GM13977 (cell line): ENCODE measurements around the gene DGKD.

ENCODE experiments used
- DNase-seq: peaks from one replicate; pipeline ENCODE4 v3.0.0; 2012; ENCODE audit warnings: low spot score
- in situ Hi-C: fragments of 300-500 bp; cut with MboI; formaldehyde crosslinking; loops from one replicate; pipeline ENCODE4 v1.12.0; 2022; ENCODE audit warnings: low sequenced_read_pairs, low pct_unique_long_range_greater_than_20kb, mixed read lengths, inconsistent platforms; ENCODE audit not compliant: unreplicated experiment
- TF ChIP-seq, protein P1 (sequence below): IDR thresholded peaks from 2 replicates; pipeline ENCODE4 v1.5.1; 2012; ENCODE audit warnings: mild to moderate bottlenecking, control low read depth; ENCODE audit not compliant: insufficient read depth; ENCODE audit errors: extremely low read depth, missing control alignments

The DGKD gene

DNA sequence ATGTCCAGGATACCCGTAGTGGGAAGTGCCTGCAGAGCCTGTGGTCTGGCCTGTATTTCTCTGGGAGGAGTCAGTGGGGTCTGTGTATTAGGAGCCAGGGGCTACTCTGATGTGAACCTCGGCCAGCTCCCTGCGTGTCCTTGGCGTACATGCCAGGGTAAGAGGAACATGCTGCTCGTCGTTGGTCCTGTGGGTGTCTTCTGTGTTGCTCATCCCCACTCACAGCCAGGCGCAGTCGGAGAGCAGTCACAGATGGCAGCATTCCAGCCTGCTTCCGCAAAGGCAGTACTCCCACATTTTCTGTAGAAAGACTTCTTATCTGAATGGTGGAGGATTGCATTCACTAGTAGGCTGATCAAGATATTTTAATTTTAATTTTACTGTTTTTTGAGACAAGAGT is 84.9 kb downstream of the DGKD start:
- in situ Hi-C loops: no loop called here
- no peak for DNase-seq
- TF ChIP-seq, protein P1, sequence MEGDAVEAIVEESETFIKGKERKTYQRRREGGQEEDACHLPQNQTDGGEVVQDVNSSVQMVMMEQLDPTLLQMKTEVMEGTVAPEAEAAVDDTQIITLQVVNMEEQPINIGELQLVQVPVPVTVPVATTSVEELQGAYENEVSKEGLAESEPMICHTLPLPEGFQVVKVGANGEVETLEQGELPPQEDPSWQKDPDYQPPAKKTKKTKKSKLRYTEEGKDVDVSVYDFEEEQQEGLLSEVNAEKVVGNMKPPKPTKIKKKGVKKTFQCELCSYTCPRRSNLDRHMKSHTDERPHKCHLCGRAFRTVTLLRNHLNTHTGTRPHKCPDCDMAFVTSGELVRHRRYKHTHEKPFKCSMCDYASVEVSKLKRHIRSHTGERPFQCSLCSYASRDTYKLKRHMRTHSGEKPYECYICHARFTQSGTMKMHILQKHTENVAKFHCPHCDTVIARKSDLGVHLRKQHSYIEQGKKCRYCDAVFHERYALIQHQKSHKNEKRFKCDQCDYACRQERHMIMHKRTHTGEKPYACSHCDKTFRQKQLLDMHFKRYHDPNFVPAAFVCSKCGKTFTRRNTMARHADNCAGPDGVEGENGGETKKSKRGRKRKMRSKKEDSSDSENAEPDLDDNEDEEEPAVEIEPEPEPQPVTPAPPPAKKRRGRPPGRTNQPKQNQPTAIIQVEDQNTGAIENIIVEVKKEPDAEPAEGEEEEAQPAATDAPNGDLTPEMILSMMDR: no peak

DNA sequence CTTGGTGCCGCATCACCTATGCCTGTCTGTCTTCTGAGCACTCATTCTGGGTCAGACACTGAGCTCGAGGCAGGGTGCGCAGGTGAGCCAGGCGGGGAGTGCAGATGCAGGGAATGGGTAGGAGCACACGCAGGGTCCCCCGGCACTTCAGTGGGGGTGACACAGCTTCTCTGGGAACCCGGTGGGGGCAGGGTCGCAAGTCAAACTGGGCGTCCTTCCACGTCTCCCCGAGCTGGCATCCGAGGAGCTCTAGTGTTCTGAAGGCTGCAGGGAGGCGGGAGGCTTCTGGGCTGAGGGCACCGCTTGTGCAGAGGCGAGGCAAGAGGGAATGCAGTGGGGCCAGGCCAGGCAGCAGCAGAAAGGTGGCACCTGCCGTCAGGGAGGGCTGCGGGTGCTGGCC is 86.0 kb downstream of the DGKD start:
- in situ Hi-C loops: no loop called here
- DNase-seq: no peak
- TF ChIP-seq, protein P1: no peak

DNA sequence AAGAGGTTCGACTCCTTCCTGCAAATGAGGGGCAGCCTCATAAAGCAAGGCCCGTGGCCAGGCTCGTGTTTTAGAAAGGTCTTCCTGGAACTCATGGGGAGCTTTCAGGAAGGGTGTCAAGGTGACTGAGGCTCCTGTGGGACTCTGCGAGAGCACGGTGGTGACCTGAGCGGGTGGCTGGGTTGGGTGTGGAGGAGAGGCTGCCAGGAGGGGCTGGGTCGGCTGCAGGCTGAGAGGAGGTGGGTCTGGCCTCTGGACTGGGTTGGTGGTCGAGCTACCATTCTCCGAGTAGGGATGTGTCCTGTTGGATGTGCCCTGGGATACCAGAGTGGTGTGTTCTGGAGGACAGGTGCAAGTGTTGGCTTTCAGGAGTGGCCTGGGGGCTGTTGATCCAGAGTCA is 86.4 kb downstream of the DGKD start:
- TF ChIP-seq, protein P1: no peak
- no peak for DNase-seq
- in situ Hi-C loops: no loop called here

DNA sequence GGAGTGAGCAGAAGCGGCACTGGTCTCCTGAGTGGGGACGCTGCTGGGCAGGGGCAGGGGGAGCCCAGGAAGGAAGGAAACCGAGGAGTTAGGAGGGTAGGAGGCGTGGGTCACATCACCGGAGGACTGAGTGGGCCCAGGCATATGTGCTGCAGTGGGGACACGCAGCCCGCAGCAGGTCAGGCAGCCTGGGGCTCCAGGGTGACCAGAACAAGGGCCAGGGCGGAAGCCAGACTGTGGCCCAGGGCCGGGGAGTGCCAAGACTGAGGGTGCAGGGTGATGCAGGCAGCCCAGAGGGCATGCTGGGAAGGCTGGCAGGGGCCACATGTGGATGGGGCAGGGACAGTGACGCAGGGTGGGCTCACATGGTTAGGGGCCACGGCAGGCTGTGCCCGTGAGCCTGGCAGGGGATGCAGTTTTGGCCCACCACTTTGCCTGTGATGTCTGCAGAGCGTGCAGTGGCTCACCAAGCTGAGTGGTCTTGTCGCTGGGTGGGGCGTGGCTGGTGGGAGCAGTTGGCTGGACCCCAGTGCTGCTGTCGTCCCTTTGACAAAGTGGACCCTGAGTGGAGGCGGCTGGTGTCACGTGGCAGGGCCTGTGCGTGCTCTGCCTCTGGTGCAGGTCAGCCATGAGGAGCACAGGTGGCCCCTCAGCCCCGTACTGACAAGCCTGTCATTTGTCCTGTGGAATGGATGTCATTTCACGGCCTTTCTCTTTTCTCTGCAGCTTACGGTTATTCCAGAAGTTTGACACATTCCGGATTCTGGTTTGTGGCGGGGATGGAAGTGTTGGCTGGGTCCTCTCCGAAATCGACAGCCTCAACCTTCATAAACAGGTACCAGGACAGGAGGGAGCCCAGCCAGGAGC is 87.1 kb downstream of the DGKD start:
- DNase-seq: no peak
- in situ Hi-C loops: no loop called here
- TF ChIP-seq, protein P1: no peak

DNA sequence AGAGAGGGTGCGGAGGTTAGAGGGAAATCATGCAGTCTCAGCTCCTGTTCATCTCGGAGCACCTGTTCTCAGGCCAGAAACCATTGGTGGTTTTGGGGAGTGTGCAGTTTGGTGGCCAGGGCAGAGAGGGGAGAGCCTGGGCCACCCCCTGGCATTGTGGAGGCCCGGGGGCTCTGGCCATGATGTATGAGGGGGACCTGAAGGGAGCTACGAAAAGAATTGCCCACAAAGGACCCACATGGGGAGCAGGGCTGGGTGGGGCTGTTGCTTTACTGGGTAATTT is 87.7 kb downstream of the DGKD start:
- in situ Hi-C loops: no loop called here
- no peak for DNase-seq
- TF ChIP-seq, protein P1: no peak

DNA sequence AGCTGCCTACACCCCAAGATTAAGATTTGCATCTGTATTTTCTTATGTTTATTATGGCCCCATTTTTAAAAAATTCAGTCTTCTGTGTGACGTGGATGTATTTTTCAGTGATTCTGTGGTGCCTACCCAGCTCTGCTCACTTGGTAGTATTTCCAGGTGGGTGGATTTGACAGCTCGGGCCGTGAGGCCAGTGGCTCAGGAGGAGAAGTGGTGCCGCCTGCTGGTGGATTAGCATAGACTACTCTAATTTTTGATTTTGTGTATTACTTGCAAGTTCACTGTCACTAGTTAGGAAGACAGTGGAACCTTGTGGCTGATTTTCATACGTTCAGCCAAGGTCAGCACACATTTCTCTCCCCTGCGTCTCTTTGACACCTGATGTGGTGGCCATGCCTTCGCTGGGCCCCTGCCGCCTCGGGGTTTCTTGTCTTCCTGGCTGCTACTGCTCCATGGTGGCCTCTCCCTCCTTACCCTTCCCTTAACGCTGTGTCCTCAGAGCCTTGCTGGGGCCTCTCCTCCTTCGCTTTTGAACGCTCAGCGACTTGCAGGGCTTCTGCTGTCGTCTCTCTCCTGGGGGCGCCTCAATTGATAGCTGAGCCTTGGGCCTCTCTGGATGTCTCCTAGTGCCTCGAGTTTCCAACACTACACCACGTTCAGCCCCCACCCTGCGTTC is 89.4 kb downstream of the DGKD start:
- TF ChIP-seq, protein P1: peak; percentile 84
- in situ Hi-C loops: no loop called here
- peak; percentile 93 for DNase-seq
